Gastrocnemius medialis (tissue), 4 donors: ENCODE results near the gene TMEM174. TPM values are rescaled to one million over a fixed set of nuclear protein-coding genes. Genes with fewer than 3 reads are reported as not detected.

ENCODE experiments used
- ATAC-seq, 2 donors: fragments of 150-250 bp; one replicate each; pipeline ENCODE4 v1.9.1; 2016
- DNase-seq, 2 donors: peaks; one replicate each; pipeline ENCODE4 v3.0.0-alpha.2; 2019
- H3K27ac ChIP-seq, 4 donors: fragments of 200-600 bp; sonication (generic); 1 replicate in 1 of 4; 2 replicates in 3 of 4; pipeline ENCODE4 v1.5.1; 2016 to 2018; ENCODE audit warnings: mild to moderate bottlenecking in 2 of 4, moderate library complexity in 1 of 4
- H3K27me3 ChIP-seq, 3 donors: fragments of 200-600 bp; sonication (generic) in 2 of 3; 1 replicate in 1 of 3; 2 replicates in 2 of 3; pipeline versions ENCODE4 v1.5.1 to v1.6.0; 2016 to 2019; ENCODE audit warnings: mild to moderate bottlenecking in 1 of 3, moderate library complexity in 1 of 3
- H3K36me3 ChIP-seq, 2 donors: fragments of 200-600 bp; sonication (generic) in 1 of 2; one replicate each; pipeline ENCODE4 v1.5.1; 2017 to 2018
- H3K4me1 ChIP-seq, 2 donors: fragments of 200-600 bp; sonication (generic) in 1 of 2; one replicate each; pipeline ENCODE4 v1.5.1; 2016 to 2017; ENCODE audit warnings: mild to moderate bottlenecking in 2 of 2
- H3K4me3 ChIP-seq, 4 donors: fragments of 200-600 bp; sonication (generic) in 3 of 4; 1 replicate in 1 of 4; 2 replicates in 3 of 4; pipeline ENCODE4 v1.5.1; 2016 to 2019; ENCODE audit warnings: mild to moderate bottlenecking in 2 of 4
- H3K9me3 ChIP-seq, 3 donors: fragments of 200-600 bp; sonication (generic) in 2 of 3; 1 replicate in 1 of 3; 2 replicates in 2 of 3; pipeline ENCODE4 v1.5.1; 2016 to 2019
- POLR2A ChIP-seq, 2 donors: fragments of 450-650 bp; IDR thresholded peaks; one replicate each; pipeline ENCODE4 v1.6.1; 2017; ENCODE audit warnings: antibody characterized with exemption in 2 of 2, mild to moderate bottlenecking in 2 of 2, moderate library complexity in 2 of 2
- in situ Hi-C, 4 donors: fragments of 200-750 bp; cut with MboI; loops; one replicate each; pipeline versions ENCODE4 v1.15.0 to v1.8.0; 2017; ENCODE audit warnings: low sequenced_read_pairs in 4 of 4
- intact Hi-C: fragments of 100-400 bp; cut with DNase I; formaldehyde crosslinking; loops from one replicate; pipeline ENCODE4 v1.15.1; 2023; ENCODE audit warnings: low total_unique reads
- total RNA-seq, 4 donors: library from RNA; depleted of rRNA; stranded (reverse); fragments of >200 nt; gene quantifications; one replicate each; pipeline versions ENCODE4 v1.1.0 to v1.2.3, GENCODE V29; 2016
- TF ChIP-seq, protein P1 (sequence below), 5 experiments: fragments of 450-650 bp in 3 of 5; fragments of 200-600 bp in 2 of 5; sonication (generic) in 2 of 5; IDR thresholded peaks in 4 of 5; conservative IDR thresholded peaks in 1 of 5; 1 replicate in 4 of 5; 2 replicates in 1 of 5; pipeline ENCODE4 v1.5.1; 2016 to 2019; ENCODE audit warnings: antibody characterized with exemption in 5 of 5, mild to moderate bottlenecking in 3 of 5, moderate library complexity in 3 of 5

TMEM174 gene
- total RNA-seq, 4 donors from 2014 or later, result not detected

DNA sequence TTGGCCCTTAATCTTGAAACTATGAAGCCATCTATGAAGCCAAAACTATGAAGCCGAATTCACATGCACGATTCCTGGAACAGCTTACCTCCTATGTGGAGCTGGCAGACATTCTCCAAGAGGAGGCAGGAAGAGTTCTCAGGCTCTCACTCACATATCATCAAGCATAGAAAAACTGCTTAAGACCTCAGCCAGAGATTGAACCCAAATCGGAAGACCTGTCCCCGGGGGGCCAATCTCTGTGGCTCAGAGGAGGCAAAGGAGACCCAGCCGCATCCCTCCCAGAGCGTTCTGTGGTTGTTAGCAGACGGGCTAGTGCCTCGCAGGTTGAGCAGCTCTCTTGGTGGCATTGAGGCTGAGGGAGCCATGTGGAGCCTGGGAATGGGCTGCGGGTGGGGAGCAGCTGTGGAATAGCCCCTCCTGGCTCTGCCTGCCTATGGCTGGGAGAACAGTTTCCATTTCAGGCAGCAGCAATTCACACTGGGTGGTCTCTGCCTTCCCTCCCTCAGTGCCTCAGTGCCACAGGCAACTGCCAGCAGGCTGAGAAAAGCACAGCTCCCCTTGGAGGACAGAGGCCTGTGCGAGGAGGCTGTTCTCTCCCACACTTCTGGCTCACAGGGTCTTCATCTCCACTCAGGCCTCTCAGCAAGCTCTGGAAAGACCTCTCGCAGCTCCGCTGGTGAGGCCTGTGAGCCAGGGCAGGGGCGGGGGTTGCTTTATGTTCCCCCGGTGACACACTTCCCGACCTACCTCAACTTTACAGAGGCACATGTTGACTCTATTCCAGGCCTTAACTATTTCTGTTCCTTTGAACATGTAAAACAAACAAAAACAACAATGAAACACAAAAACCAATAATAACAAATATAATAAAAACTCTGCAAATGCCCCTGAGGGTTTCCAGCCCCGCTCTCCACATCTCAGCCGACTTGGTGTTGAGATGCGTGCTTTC, 17.4 kb upstream of the TMEM174 start:
- Histone ChIP-seq H3K4me1 (no peaks in the 10 kb centered on the region), H3K36me3 (no peaks in the 10 kb centered on the region), H3K27me3 (no peaks in the 10 kb centered on the region), H3K9me3 (no peaks in the 10 kb centered on the region), H3K27ac (no peak overlapping the region), H3K4me3 (no peak overlapping the region)
- intact Hi-C loops, result no loop called here
- TF ChIP-seq POLR2A (IDR thresholded peaks at IDR 0.05), result no peak
- TF ChIP-seq, protein P1, sequence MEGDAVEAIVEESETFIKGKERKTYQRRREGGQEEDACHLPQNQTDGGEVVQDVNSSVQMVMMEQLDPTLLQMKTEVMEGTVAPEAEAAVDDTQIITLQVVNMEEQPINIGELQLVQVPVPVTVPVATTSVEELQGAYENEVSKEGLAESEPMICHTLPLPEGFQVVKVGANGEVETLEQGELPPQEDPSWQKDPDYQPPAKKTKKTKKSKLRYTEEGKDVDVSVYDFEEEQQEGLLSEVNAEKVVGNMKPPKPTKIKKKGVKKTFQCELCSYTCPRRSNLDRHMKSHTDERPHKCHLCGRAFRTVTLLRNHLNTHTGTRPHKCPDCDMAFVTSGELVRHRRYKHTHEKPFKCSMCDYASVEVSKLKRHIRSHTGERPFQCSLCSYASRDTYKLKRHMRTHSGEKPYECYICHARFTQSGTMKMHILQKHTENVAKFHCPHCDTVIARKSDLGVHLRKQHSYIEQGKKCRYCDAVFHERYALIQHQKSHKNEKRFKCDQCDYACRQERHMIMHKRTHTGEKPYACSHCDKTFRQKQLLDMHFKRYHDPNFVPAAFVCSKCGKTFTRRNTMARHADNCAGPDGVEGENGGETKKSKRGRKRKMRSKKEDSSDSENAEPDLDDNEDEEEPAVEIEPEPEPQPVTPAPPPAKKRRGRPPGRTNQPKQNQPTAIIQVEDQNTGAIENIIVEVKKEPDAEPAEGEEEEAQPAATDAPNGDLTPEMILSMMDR (IDR thresholded peaks at IDR 0.05 in 4 of 5, conservative IDR thresholded peaks at IDR 0.05 in 1 of 5), result no peak
- no peak for ATAC-seq
- no peak for DNase-seq
- in situ Hi-C loops, result no loop called here

- Histone ChIP-seq H3K27ac (no peak overlapping the region), H3K9me3 (no peaks in the 10 kb centered on the region), H3K4me1 (no peaks in the 10 kb centered on the region), H3K27me3 (no peaks in the 10 kb centered on the region), H3K4me3 (no peak overlapping the region), H3K36me3 (no peaks in the 10 kb centered on the region)
- DNase-seq, result no peak
- TF ChIP-seq POLR2A (IDR thresholded peaks at IDR 0.05), result no peak
- TF ChIP-seq, protein P1 (IDR thresholded peaks at IDR 0.05 in 4 of 5, conservative IDR thresholded peaks at IDR 0.05 in 1 of 5), result no peak
- intact Hi-C loops, result no loop called here
- in situ Hi-C loops, result no loop called here
- no peak for ATAC-seq
These were observed 15.3 kb upstream of the TMEM174 start for GRCh38 chr5:73157414-73158303.

GRCh38 chr5:73158313-73158712, 14.7 kb upstream of the TMEM174 start:
- no peak overlapping the region for H3K4me3 ChIP-seq
- ATAC-seq, result no peak
- no peak for TF ChIP-seq POLR2A (IDR thresholded peaks at IDR 0.05)
- TF ChIP-seq, protein P1 (IDR thresholded peaks at IDR 0.05 in 4 of 5, conservative IDR thresholded peaks at IDR 0.05 in 1 of 5), result no peak
- H3K4me1 ChIP-seq, result no peaks in the 10 kb centered on the region
- H3K36me3 ChIP-seq, result no peaks in the 10 kb centered on the region
- H3K27me3 ChIP-seq, result no peaks in the 10 kb centered on the region
- no peaks in the 10 kb centered on the region for H3K9me3 ChIP-seq
- intact Hi-C loops, result no loop called here
- in situ Hi-C loops, result no loop called here
- H3K27ac ChIP-seq, result no peak overlapping the region
- DNase-seq, result no peak

DNA sequence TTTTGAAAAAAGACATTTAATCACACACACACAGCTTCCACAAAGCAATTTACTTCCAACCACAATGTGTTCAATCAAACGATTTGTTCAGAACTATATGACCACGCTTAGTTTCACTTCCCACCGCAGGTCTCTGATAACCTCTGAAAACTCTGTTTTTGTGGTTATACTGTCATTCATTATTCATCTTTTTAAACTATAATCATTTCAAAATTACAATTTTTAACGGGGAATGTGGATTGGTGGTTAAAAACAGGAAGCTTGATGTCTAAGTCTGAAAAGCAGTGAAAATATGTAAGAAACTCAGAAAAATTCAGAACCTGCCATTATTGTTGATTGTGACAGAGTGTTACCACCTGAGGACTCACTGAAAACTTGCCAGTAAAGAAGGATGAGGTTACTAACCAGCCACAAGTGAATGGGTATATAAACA, 12.7 kb upstream of the TMEM174 start:
- TF ChIP-seq, protein P1 (IDR thresholded peaks at IDR 0.05 in 4 of 5, conservative IDR thresholded peaks at IDR 0.05 in 1 of 5), result no peak
- TF ChIP-seq POLR2A (IDR thresholded peaks at IDR 0.05), result no peak
- H3K36me3 ChIP-seq, result no peaks in the 10 kb centered on the region
- intact Hi-C loops, result no loop called here
- DNase-seq (no peak), ATAC-seq (no peak)
- no peak overlapping the region for H3K27ac ChIP-seq
- H3K4me1 ChIP-seq, result no peaks in the 10 kb centered on the region
- H3K27me3 ChIP-seq, result no peaks in the 10 kb centered on the region
- H3K4me3 ChIP-seq, result no peak overlapping the region
- in situ Hi-C loops, result no loop called here
- no peaks in the 10 kb centered on the region for H3K9me3 ChIP-seq
